Hematopoietic multipotent progenitor cell treated with erythropoietin and hydrocortisone succinate and interleukin-3 and kit ligand, for 4 days (in vitro differentiated cells): ENCODE results near the gene KANSL1.
"Not testable (repeated sequence)": the region's sequence is repeated elsewhere in the genome, so short reads cannot be mapped to it uniquely, and the experiment has no call there.

ENCODE experiments used
- DNase-seq: peaks from one replicate; pipeline ENCODE4 v3.0.0-alpha.2; 2015

The KANSL1 gene

DNA sequence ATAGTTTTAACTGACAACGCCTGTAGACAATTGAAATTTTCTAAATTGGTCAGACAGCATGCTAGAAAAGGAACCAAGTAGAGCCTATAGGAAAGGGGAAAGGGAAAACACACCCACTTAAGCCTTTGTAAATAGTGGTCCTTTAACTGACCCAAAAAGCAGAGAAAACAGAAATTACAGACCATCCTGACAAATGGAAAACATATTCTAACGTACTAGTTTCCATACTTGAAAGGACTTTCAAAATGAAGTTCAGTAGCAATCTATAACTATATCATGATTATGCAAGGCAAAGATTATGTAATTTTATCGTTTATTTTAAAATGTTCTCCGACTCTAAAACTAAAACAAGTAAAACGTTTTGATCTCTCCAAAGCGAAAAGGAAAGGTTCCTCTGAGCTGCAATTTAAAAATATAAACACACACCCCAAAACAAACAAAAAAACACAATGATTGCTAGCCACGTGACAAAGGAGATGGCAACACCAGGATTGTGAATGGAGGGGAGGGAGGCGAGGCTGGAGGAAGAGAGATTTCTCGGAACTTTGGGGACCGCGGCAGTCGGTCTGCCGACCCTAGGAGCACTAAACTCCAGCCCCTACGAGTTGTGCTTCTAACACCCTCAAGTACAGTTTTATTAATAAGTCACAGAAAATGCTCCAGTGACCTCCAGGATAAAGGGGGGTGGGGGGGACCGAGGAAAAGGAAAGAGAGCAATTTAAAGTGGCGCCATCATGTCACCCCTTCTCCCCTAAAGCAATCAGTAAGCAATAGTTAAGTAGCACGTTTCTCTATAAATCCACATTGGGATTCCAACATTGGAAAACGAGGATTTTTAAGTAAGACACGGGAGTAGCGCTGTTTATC, 1.7 kb downstream of the KANSL1 start:
- DNase-seq: peak; percentile 85

DNA sequence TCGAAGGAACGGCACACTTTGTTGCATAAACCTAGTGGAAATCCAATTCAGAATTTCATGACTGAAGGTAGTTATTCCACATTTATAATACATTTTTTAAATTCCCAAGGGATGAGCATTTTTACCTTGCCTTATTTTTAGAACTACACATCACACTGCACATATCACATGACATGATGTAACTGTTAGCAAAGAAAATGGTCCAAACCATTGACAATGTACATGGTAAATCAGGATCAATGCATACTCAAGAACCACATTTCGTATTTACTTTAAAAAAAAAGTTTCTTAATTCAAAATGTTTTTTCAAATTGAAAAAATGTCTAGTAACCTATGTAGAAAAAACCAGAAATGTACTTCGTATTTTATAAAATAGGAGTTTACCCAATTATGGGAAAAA, 2.5 kb downstream of the KANSL1 start:
- no peak for DNase-seq

DNA sequence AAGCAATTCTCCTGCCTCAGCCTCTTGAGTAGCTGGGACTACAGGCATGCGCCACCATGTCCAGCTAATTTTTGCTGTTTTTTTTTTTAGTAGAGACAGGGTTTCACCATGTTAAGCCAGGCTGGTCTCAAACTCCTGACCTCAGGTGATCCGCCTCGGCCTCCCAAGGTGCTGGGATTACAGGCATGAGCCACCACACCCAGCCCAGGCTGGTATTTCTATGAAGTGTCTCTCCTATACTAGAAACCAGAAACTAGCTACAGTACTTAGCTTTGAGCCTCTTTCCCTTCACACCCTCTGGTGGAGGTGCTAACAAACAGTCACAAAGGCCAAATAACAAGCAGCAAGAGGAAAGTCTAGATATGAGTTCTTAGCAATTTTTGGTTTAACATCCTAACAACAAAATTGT, 6.4 kb downstream of the KANSL1 start:
- peak; percentile 84 for DNase-seq

DNA sequence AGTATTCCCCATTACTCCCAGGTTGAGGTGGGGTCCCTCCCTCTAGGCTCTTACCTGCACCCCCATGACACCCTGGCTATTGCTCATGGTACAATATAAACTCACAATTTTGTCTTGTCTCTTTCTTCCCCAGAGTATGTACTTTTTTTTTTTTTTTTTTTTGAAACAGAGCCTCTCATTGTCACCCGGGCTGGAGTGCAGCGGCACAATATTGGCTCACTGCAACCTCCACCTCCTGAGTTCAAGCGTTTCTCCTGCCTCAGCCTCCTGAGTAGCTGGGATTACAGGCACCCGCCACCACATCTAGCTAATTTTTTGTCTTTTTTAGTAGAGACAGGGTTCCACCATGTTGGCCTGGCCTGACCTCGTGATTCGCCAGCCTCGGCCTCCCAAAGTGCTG, 8.5 kb downstream of the KANSL1 start:
- DNase-seq: no peak

DNA sequence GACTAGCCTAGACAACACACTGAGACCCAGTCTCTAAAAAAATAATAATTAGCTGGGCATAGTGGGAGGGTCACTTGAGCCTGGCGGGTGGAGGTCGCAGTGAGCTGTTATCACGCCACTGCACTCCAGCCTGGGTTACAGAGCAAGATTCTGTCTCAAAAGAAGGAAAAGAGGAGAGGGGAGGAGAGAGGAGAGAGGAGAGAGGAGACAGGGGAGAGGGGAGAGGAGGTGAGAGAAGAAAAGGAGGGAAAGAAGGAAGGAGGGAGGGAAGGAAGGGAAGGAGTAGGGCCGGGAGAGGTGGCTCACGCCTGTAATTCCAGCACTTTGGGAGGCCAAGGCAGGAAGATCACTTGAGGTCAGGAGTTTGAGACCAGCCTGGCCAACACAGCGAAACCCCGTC, 9.8 kb downstream of the KANSL1 start:
- peak; percentile 48 for DNase-seq

DNA sequence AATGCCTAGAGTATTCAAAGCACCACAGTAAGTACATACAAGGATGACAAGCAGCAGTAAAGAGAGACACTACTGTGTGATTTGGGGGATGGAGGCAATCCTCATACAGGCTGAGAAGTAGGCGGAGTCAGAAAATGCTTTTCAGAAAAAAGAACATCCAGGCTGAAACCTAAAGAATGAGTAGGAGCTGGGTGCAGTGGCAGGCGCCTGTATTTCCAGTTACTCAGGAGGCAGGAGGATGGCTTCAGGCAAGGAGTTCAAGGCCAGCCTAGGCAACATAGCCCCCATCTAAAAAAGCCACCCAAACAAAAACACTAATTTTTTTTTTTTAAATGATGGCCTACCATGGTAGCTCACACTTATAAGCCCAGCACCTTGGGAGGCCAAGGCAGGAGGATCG, 10.3 kb downstream of the KANSL1 start:
- DNase-seq: peak; percentile 49

DNA sequence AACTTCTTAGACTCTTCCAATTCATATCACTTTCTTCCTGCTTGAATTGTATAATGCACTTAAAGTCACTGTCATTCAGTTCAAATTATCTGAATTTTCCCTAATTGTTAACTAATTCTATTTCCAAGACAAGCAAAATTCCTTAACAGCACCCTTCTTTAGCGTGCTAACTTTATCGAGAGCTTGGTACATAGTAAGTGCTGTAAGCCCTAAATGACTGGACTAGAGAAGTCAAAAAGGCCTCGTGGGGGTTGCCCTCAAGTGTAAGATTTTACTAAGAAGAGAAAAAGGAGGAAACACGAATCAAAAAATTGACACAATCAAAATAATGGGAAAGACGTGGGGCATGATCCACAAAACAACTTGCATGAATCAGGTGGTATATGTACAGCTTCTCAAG, 11.3 kb downstream of the KANSL1 start:
- no peak for DNase-seq

DNA sequence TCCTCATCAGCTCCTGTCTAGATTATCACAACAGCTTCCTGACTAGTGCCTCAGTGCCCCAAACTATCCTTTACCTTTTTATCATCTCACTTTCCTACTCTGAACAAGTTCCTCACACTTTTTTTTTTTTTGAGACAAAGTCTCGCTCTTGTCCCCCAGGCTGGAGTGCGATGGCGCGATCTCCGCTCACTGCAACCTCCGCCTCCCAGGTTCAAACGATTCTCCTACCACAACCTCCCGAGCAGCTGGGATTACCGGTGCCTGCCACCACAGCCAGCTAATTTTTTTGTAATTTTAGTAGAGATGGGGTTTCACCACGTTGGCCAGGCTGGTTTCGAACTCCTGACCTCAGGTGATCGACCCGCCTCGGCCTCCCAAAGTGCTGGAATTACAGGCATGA, 11.9 kb downstream of the KANSL1 start:
- not testable (repeated sequence) for DNase-seq

DNA sequence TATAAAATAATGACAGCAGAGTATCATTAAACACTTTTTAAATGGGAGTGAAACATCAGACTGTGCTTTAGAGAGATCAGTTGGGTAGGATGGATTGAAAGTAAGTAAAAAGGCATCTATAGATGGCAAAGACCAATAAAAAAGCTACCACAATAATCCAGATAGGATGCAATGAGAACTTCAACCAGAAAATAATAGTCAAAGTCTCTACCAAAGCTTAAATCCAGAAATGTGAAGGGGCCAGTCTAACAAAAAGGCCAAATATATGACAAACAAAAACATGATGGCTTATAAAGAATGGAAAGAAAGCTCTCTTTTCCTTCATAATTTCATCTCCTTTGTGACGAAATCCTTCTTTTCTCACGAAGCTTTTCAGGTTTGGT, 12.3 kb downstream of the KANSL1 start:
- no peak for DNase-seq

DNA sequence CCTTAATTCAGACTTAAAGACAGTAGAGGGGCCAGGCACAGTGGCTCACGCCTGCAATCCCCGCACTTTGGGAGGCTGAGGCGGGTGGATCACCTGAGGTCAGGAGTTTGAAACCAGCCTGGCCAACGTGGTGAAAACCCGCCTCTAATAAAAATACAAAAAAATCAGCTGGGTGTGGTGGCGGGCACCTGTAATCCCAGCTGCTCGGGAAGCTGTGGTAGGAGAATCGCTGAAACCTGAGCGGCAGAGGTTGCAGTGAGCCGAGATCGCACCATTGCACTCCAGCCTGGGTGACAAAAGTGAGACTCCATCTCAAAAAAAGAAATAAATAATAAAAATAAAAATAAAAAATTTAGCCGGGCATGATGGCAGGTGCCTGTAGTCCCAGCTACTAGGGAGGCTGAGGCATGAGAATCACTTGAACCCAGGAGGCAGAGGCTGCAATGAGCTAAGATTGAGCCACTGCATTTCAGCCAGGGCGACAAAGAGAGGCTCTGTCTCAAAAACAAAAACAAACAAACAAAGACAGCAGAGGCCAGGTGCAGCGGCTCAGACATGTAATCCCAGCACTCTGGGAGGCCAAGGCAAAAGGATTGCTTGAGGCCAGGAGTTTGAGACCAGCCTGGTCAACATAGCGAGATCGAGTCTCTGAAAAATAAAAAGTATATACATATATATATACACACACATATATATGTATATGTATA, 12.9 kb downstream of the KANSL1 start:
- not testable (repeated sequence) for DNase-seq

DNA sequence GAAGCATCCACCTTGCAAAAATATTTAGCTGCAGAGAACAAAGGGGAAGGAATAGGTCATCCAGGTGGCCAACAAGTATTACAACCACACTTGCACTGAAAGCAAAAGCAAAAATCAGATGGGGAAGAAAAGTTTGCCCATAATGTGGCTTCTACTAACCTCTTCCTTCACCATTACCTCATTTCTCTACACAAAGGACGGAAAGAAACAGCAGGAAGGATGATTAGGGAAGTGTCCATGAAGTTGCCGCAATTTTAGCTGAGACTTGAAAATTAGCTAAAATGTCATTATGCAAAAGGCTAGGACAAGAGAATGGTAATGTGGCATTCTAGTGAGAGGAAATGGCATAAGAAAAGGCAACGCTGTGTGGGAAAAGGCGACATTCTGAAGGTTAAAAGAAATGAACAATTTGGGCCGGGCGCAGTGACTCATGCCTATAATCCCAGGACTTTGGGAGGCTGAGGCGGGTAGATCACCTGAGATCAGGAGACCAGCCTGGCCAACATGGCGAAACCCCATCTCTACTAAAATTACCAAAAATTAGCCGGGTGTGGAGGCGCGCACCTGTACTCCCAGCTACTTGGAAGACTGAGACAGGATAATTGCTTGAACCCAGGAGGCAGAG, 13.7 kb downstream of the KANSL1 start:
- DNase-seq: peak; percentile 74

DNA sequence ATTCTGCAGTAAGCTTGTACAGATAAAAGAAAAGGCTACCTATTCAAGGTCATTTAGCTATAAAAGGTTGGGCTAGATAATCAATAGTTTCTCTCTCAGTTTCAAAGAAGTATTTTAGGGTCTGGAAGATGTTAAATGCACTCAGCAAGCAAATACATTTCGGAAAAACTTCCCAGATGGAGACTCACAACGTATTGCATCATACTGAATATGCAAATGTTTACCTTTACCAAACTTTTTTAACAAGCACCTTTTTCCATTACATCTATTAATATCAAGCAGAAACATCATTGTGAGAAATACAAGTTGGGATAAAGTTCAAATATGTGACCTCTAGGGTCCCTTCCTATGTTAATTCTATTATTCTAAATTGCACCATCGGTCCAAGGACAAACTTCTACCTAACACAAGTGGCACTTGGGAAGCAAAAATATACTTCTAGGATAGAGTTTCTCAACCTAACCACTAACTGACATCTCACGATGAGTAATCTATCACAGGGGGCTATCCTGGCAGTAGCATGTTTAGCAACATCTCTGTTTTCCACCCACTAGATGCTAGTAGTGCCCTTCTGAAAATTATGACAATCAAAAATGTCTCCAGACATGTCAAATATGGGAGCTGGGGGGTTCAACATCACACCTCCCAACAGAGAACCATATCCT, 14.5 kb downstream of the KANSL1 start:
- peak; percentile 59 for DNase-seq

DNA sequence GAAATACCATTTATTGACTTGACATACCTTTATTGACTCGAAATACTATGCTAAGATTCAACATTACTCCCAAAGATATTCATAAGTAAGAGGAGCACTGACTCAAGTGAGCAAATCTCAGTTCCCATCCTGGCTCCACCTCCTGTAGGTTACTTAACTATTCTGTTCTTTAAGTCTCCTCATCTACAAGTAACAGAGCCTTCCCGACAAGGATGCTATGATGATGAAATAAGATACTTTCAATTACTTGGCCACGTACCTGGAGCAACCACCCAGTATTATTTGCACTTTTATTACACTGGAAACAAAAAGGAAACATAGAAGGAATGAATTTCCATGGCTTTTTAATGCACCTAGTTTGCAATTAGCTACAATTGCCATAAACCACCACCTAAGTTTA, 16.3 kb downstream of the KANSL1 start:
- DNase-seq: no peak

DNA sequence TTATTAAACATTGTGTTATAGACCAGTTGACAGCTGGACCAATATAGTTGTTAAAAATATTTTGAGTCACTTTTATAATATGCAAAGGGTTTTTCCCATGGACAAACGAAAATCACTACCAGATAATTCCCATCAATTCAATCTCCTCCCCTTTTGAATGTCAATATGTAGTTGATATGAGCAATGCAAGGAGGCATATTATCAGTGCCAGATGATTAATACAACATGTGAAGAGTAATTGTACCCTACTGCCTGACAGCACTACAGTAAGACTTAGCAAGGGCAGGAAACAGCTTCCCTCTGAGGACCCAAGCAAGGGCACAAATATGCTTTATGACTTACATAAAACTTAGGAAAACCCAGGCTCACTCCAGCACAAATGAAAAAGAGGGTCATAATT, 17.3 kb downstream of the KANSL1 start:
- DNase-seq: no peak

DNA sequence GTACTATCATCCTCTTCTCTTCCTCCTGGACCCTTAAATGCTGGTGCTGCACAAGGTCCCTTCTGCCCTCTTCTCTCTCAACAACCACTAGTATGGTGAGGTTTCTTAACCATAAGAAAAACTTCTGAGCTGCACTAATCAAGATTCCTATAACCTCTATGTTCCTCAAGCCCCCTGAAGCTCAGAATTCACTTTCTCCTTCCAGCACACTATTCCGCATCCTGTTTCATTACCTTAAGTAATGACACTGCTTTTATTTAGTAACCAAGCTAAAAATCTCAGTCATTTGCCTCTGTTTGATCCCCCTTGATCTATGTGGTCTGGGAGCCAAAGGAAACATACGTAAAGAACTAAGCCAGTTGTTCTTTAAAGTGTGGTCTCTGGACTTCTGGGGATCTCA, 20.1 kb downstream of the KANSL1 start:
- DNase-seq: no peak

DNA sequence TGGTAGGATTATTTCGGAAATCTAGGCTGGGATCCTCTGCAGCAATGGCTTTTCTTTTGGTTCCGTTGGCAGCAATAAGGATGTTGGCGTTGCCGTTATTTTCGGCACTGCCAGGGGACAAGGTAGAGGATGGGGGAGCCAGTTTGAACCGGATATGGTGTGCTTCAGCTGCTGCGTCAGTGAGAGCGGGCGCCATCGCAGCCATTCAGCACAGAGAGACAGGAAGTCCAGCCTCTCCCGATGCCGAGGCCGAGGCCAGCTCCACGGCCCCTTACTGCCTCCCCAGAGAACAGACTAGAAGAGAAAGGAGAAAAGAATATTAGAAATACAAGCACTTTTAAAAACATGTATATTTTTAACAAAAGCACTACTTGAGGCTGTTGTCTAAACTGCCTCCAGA, 21.3 kb downstream of the KANSL1 start:
- no peak for DNase-seq

DNA sequence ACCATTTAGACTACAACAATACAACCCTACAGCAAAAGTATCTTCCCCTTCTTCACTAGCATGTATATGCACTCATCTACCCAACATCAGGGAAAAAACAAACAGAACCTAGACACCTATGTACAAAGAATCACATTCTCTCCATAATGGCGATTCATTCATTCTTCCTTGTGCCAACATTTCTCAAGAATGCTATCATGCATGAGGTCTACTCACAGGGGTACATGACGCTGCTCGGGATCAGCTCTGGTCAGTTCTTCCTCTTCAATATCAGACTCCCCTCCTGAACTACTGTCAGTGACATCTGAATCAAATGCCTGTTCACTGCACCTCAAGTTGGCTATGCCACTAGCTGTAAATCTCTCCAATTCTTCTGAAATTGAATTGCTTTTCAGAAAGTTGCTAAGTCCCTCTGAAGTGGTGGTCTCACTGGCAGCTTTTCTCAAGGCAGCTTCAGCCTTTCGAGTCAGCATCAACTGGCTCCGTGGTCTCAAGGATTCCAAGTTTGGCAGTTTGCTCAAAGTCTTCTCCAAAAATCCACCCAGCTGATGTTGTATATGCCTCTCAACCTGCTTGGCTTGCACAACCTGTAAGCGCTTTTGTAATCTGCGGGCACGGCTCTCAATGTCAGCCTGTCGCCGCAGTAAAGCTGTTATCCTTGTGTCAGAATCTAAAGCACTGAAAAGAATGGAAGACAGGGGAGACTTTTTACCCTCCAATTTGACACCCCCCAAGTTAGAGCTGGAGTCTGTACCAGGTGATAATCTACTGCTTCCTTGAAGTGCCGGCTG, 22.4 kb downstream of the KANSL1 start:
- DNase-seq: no peak

DNA sequence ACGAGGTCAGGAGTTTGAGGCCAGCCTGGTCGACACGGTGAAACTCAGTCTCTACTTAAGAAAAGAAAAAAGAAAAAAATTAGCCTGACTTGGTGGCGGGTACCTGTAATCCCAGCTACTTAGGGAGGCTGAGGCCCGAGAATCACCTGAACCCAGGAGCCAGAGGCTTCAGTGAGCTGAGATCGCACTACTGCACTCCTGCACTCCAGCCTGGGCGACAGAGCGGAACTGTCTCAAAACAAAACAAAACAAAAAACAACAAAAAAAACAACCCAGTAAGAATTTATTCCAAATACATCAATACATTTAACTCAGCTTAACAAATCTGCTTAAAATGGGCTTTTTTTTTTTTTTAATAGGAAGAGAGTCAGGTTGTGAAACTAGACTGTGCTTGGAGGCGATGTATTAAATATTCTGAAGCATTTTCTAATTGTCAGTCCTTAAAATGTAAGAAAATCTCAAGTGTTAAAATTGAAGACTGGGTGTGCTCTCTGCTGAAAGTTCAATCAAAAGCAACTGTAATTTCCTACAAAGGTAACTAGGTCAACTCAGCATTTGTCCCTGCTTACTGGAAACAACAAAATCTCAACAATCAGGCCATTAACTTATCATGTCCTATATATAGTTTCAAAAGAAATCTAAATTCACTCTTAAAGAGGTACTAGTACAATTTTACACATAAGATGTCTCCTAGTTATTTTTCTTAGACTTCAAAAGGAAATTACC, 23.2 kb downstream of the KANSL1 start:
- no peak for DNase-seq

DNA sequence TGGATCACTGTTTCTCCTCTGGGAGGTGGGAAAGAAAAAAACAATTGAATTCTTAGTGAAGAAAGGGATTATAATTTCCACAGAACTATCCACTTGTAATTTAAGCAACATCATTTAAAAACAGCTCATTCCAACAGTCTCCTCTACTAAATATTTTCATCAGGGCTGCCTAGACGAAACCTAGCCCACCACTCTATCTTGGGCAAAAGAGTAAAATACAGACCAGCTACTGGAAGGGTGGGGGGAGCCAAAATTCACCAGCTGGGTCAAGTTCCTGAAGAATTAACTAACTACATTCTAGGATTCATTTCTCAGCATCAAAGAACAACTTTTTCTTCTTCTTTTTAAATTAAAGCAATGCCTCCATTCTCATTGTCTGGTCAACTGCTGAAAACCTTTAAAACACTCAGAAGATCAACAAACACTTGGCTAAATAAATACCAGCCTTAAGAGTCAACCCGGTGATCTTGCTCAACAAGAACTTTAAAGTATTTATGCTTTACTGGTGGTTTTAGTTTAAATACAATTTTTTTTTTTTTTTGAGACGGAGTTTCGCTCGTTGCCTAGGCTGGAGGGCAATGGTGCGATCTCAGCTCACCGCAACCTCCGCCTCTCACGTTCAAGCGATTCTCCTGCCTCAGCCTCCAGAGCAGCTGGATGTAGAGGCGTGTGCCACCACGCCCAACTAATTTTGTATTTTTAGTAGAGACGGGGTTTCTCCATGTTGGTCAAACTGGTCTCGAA, 25.2 kb downstream of the KANSL1 start:
- DNase-seq: no peak

DNA sequence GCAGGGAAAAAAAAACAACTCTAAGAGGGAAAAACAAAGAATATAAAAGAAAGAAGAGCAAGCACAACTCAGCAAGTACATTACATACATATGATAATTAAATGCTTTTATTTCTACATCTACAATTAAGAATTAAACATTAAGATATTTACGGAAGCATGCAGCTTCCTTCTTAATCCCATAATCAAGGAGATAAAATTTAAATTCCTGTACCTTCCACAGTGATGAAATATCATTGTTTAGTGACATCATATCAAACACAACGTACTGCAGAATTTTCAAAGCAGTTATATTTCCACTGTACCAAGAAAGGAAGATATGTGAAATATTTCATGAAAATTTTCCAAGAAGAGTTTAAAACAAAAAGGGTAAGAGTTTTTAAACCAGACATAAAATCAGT, 26.0 kb downstream of the KANSL1 start:
- DNase-seq: no peak

DNA sequence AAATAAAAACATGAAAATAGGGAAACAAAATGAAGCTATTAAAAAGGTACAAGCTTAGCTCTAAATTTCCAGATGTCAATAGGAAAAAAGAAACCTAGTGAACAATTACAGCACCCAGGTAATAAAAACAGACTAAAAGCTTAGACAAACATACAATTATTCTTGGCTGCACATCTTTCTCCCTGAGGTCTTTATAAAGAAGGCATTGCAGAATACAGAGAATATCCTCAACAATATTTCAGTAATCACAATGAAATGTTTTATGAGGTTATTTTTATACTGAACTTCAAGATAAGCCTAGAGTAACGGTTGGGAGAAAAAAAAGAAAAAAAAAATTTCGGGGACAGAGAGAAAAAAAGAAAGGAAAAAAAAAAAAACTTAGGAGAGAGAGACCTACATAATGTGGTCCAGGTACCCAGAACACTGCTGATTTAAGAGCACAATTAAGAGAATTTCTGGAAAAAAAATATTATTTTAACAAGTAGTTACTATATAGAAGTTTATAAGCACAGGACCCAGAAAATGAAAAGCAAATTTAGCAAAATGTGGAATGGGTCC, 26.5 kb downstream of the KANSL1 start:
- no peak for DNase-seq
